Measurements from ENCODE around the gene SNX15. TPM values are rescaled to one million over a fixed set of nuclear protein-coding genes. Genes with fewer than 3 reads are reported as not detected.

Gene SNX15
- polyA plus RNA-seq, 3 donors = 31.7 to 32.7 (median 32.0) TPM

GRCh38 chr11:65078151-65078550, 50.9 kb downstream of the SNX15 start:
- no peak for DNase-seq

GRCh38 chr11:65078786-65079342, 51.6 kb downstream of the SNX15 start:
- no peak for DNase-seq

GRCh38 chr11:65083134-65083833, 56.0 kb downstream of the SNX15 start:
- no peak for DNase-seq

GRCh38 chr11:65083834-65084597, 56.8 kb downstream of the SNX15 start, which contains the start of the genes CDCA5 and ZFPL1:
Gene CDCA5 (minus strand): TSS chr11:65084040. CDS start chr11:65083978, 62 bp downstream.
Gene ZFPL1 (plus strand): TSS chr11:65084222. CDS start chr11:65084699, 477 bp downstream.
- DNase-seq = peak; percentile 95

GRCh38 chr11:65084598-65085375, 57.5 kb downstream of the SNX15 start:
- DNase-seq = no peak

GRCh38 chr11:65085446-65085845, 58.2 kb downstream of the SNX15 start:
- no peak for DNase-seq

GRCh38 chr11:65086809-65087208, 59.6 kb downstream of the SNX15 start:
- DNase-seq = no peak

GRCh38 chr11:65087216-65087615, 60.0 kb downstream of the SNX15 start:
- no peak for DNase-seq

GRCh38 chr11:65087827-65088226, 60.6 kb downstream of the SNX15 start:
- no peak for DNase-seq

- no peak for DNase-seq
Measured at GRCh38 chr11:65089621-65090020, 62.4 kb downstream of the SNX15 start.

Other genes with a start within 250 kb of the SNX15 start
- gene SF1, start 248.9 kb upstream of the SNX15 start, polyA plus RNA-seq (ENCODE audit: insufficient read length in 3 of 3) = 100 to 1,000 TPM; 315 to 492 (median 440) TPM
- 10 to 100 TPM; 20.4 to 27.6 (median 23.0) TPM for gene MAP4K2, start 224.2 kb upstream of the SNX15 start, polyA plus RNA-seq (ENCODE audit: insufficient read length in 3 of 3)
- gene MEN1, start 216.9 kb upstream of the SNX15 start, polyA plus RNA-seq (ENCODE audit: insufficient read length in 3 of 3) = 10 to 100 TPM; 44.7 to 49.1 (median 45.6) TPM
- 1 to 10 TPM; 6.0 to 8.1 (median 8.0) TPM for gene CDC42BPG, start 182.8 kb upstream of the SNX15 start, polyA plus RNA-seq (ENCODE audit: insufficient read length in 3 of 3)
- 10 to 100 TPM; 61.6 to 73.4 (median 68.3) TPM for gene EHD1, start 148.8 kb upstream of the SNX15 start, polyA plus RNA-seq (ENCODE audit: insufficient read length in 3 of 3)
- 10 to 100 TPM; 21.7 to 24.1 (median 23.3) TPM for gene ATG2A, start 110.2 kb upstream of the SNX15 start, polyA plus RNA-seq (ENCODE audit: insufficient read length in 3 of 3)
- gene PPP2R5B, start 102.8 kb upstream of the SNX15 start, polyA plus RNA-seq (ENCODE audit: insufficient read length in 3 of 3) = 10 to 100 TPM; 14.7 to 18.4 (median 17.7) TPM
- 1 to 10 TPM; 2.0 to 3.7 (median 2.1) TPM for gene GPHA2, start 91.5 kb upstream of the SNX15 start, polyA plus RNA-seq (ENCODE audit: insufficient read length in 3 of 3)
- gene MAJIN, start 55.3 kb upstream of the SNX15 start, polyA plus RNA-seq (ENCODE audit: insufficient read length in 3 of 3) = 1 to 10 TPM; 1.0 to 1.4 (median 1.3) TPM
- 1 to 10 TPM; 3.1 to 3.2 (median 3.1) TPM for gene BATF2, start 30.5 kb upstream of the SNX15 start, polyA plus RNA-seq (ENCODE audit: insufficient read length in 3 of 3)
- gene ARL2, start 13.3 kb upstream of the SNX15 start, polyA plus RNA-seq (ENCODE audit: insufficient read length in 3 of 3) = 10 to 100 TPM; 62.8 to 73.0 (median 71.0) TPM
- 10 to 100 TPM; 14.1 to 18.2 (median 14.6) TPM for gene SAC3D1, start 13.8 kb downstream of the SNX15 start, polyA plus RNA-seq (ENCODE audit: insufficient read length in 3 of 3)
- 10 to 100 TPM in 2 of 3 donors, 1 to 10 TPM in 1; 8.7 to 13.5 (median 11.3) TPM for gene NAALADL1, start 31.1 kb downstream of the SNX15 start, polyA plus RNA-seq (ENCODE audit: insufficient read length in 3 of 3)
- gene CDCA5, start 56.6 kb downstream of the SNX15 start, polyA plus RNA-seq (ENCODE audit: insufficient read length in 3 of 3) = 10 to 100 TPM; 18.3 to 23.6 (median 22.6) TPM
- gene ZFPL1, start 56.8 kb downstream of the SNX15 start, polyA plus RNA-seq (ENCODE audit: insufficient read length in 3 of 3) = 10 to 100 TPM; 30.4 to 37.1 (median 35.4) TPM
- 100 to 1,000 TPM; 120 to 154 (median 140) TPM for gene VPS51, start 68.8 kb downstream of the SNX15 start, polyA plus RNA-seq (ENCODE audit: insufficient read length in 3 of 3)
- gene TM7SF2, start 84.4 kb downstream of the SNX15 start, polyA plus RNA-seq (ENCODE audit: insufficient read length in 3 of 3) = 100 to 1,000 TPM in 1 of 3 donors, 10 to 100 TPM in 2; 88.7 to 100 (median 97.5) TPM
- gene ZNHIT2, start 90.3 kb downstream of the SNX15 start, polyA plus RNA-seq (ENCODE audit: insufficient read length in 3 of 3) = 10 to 100 TPM in 1 of 3 donors, 1 to 10 TPM in 2; 7.8 to 12.4 (median 9.9) TPM
- 100 to 1,000 TPM; 706 to 910 (median 772) TPM for gene FAU, start 94.7 kb downstream of the SNX15 start, polyA plus RNA-seq (ENCODE audit: insufficient read length in 3 of 3)
- 10 to 100 TPM; 58.8 to 63.2 (median 63.2) TPM for gene MRPL49, start 94.9 kb downstream of the SNX15 start, polyA plus RNA-seq (ENCODE audit: insufficient read length in 3 of 3)
- gene SYVN1, start 107.1 kb downstream of the SNX15 start, polyA plus RNA-seq (ENCODE audit: insufficient read length in 3 of 3) = 10 to 100 TPM; 48.6 to 51.8 (median 49.6) TPM
- gene SPDYC, start 142.8 kb downstream of the SNX15 start, polyA plus RNA-seq (ENCODE audit: insufficient read length in 3 of 3) = under 1 TPM in 1 of 3 donors, not detected in 2; 0.17 TPM
- gene CAPN1, start 154.5 kb downstream of the SNX15 start, polyA plus RNA-seq (ENCODE audit: insufficient read length in 3 of 3) = 100 to 1,000 TPM; 109 to 112 (median 109) TPM
- 10 to 100 TPM; 27.6 to 35.0 (median 30.3) TPM for gene POLA2, start 234.5 kb downstream of the SNX15 start, polyA plus RNA-seq (ENCODE audit: insufficient read length in 3 of 3)